T-helper 2 cell treated with Interferon-gamma antibody and Interleukin-4, amounts not matched to agents 100 ng/mL and 5 ng/mL, for 36 hours (primary cell): ENCODE data around the gene RGL1. TPM values are rescaled to one million over a fixed set of nuclear protein-coding genes. Genes with fewer than 3 reads are reported as not detected.

Experiments
- intact Hi-C: fragments of 100-400 bp; cut with micrococcal nuclease; formaldehyde crosslinking; loops from one replicate; pipeline ENCODE4 v1.15.1; 2023
- total RNA-seq: library from RNA; stranded (reverse); gene quantifications from 2 replicates; pipeline ENCODE4 v1.2.3, GENCODE V29; 2022

RGL1 gene
- total RNA-seq, 1 donor from 2014 or later = 2.7 TPM

DNA sequence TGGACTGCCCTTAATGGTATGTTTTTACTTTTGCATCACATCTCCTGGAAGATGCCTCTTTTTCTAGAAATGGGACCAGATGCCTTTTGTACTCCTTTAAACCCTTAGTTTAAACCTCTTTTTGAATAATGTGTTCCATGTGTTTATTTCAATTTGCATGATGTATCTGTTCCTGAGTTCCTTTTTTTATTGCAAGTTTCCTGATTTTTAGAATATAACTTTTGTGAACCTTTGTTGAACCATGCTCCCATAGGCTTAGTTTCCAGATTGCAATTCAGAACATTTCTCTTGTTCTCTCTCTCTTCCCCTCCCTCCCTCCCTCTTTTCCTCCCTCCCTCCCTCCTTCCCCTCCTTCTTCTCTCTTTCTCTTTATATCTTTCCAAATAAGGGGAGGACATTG is 81.9 kb downstream of the RGL1 start:
- intact Hi-C loops = loop anchor here (5.0 kb wide), 1 partner anchor 45 kb away; no protein-coding TSS in a partner anchor

DNA sequence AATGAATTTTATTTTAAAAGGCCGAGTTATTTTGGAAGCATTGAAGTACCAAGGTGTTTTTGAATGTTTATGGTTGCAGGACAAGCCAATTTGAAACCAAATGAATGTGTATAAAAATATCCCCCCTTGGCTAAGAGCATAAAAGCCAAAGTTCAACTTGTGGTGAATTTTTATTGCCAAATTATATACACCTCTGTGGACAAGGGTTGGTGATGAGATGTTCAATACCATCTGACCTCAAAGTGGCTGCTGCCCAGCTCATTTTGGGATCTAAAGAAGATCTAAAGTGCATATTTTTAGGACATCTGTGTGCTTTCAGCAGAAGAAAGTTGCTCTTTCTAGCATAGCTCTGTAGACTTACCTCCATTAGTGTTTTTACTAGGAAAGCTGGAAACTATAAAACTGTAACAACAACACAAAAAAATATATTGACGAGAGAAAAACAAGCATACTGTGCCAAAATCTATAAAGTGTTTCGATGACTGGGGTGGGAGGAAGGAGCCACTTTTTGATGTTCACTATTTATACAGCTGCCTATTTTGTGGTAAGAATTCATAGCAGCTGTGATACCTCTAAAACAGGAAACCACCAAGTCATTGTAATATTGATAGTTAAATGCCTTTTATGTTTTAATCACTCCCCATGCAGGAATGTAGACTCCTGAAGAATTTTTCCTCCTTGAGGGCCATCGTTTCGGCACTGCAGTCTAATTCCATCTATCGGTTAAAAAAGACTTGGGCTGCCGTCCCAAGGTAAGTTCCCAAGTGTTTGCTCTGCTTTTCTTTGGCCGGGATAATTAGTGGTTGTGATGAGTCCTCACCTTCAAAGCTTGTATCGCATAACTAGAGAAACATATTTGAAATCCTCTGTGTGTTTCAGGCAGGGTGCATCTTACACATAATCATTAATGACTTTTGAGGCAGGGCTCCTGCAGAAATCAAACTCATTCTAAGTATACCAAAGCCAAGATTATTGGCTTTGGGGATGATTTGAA is 83.2 kb downstream of the RGL1 start:
- intact Hi-C loops = loop anchor here (5.0 kb wide), 1 partner anchor 46 kb away; no protein-coding TSS in a partner anchor

DNA sequence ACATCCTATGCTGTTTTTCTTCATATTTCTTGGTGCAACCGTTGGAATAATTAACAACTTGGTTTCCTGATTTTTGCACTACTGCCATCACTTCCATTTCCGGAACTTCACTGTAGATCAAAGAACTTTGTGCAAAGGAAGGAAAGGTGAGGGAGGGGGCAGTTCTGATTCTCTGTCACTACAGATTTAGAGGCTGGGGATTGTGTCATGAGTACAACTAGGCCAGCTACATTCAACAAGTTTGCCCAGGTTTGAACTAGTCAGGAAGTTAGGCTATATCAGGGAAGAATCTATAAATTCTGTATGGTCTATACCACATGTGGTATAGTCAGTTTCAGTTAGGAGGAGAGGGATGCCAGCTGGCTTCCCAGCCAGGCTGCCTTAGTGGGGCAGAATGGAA is 84.2 kb downstream of the RGL1 start:
- intact Hi-C loops = loop anchor here (5.0 kb wide), 1 partner anchor 47 kb away; no protein-coding TSS in a partner anchor

DNA sequence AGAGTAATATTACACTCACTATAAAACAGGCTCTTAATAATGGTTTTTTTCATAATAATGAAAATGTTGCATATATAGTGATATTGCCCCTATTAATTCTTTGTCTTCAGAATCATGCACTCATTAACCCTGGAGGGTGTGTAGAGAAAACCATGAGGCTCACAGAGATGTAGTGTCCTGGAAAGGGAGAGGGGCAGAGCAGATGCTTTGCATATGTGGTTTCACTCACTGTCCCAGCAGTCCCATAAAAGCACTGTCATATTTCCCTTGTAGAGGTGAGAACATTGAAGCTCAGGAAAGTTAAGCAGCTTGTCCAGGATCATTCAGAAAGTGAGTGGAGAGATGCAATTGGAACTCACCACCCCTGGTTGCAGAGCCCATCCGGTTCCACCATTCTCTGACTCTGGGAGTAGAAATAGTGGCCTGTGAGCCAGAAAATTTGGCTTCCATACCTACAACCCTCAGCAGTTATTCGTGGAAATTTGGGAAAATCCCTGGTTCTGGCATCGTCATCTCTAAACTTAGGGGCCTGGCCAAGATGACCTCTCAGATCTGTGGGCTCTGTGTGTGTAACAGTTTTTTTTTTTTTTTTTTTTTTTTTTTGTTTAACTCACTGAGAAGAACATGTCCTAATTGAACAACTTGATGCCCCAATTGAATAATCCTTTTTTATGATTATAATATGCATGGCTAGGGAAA is 86.4 kb downstream of the RGL1 start:
- intact Hi-C loops = no loop called here

DNA sequence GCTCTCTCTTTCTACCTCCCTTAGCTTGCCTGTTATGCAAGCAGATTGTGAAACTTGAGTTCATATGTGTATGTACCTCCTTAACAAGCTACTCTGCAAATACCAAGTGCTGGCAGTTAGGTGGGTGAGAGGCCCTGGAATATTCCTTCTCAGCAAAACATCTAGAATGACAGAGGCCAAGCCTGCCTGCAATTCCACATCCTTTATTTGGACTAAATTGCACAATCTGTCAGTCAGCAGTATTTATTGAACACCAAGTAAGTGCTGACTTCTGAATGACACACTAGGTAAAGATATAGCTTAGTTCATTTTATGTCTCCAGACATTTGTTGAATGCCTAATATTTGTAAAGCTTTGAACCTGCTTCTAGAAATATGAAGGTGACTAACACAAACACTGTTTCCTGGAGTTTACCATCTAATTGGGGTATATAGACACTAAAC is 87.5 kb downstream of the RGL1 start:
- intact Hi-C loops = no loop called here

DNA sequence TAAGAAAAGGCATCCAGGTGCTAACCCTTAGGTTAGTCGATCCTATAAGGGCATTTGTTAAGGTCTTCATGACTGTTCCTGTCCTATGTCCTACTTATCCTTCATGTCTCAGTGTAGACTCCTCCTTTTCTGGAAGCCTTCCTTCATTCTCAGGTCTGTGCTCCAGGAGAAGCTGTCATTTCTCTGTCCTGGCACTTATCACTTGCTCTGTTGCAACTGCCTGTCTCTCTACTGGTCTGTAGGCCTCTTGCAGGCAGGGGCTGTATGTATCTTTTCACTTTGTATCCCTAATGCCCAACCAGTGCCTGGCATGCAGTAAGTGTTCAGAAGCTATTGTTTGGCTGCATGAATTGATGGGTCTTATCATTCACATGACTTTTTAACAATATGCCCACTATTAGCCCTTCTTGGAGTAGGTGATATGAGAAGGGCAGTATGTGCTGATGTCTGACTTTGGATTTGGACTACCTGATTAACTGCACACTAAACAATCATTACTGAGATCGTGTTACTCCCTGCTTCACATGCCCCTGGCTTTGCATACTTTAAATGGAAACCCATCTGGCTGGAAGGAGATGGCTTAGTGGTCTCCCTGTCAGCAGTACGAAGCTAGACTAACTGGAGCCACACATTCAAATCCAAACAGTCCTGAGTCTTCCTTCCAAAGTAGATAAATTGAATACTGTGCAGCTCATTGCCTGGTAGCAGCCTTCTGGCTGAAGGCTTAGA is 88.8 kb downstream of the RGL1 start:
- intact Hi-C loops = no loop called here

DNA sequence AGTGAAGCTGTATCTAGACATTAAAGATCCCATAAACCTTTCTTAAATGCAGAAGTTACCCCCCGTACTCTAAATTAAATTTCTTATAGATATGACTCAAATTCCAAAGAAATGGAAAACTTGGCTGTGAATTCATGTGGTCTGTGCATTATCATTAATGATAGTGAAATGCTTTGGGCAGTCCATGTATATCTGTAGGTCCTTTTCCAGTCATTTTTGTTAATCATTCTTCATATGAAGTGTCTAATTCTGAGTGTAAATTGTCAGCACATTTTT is 89.3 kb downstream of the RGL1 start:
- intact Hi-C loops = no loop called here

DNA sequence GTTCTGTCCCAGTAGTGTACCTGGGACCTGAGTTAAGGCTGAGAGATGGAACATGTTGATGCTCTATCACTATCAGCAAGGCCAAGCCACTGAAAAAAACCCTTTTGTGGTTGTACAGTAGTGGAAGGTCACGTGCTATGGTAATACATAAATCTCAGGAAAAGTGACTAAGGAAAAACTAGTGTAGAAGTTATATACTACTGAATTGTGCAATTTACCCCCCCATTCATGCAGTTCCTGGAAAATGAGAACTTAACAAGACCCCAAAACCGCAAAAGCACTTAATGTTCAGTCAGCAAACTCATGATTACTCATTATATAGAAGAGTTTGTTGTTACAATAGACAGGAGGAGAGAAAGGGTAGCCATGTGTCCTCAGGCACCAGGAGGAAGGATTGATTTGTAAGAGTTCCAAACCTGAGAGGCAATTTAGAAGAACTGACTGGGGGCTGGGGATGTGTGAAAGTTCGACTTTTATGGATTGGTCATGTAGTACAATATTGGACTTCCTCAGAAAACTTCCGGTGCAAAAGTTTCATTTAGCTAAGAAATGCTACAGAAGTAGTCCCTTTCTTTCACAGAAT is 91.6 kb downstream of the RGL1 start:
- intact Hi-C loops = no loop called here

DNA sequence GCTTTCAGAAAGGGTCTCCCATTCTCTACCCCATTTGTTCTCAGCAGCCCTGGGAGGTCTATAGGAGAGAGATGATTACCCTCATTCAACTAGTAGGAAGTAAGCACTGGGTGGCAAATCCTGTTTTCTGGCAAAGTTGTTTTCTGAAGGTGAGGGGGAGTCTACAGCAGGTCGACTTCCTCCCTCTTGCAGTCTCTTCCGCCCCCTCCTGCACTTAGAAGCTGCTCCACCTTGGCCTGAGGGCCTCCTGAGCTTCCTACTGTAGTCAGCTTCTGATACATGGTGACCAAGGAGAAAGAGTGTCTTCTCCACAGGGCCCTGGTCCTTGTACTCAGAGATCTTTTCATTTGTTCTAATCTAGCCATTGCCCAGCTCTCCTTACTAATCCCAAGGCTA is 93.1 kb downstream of the RGL1 start:
- intact Hi-C loops = no loop called here

DNA sequence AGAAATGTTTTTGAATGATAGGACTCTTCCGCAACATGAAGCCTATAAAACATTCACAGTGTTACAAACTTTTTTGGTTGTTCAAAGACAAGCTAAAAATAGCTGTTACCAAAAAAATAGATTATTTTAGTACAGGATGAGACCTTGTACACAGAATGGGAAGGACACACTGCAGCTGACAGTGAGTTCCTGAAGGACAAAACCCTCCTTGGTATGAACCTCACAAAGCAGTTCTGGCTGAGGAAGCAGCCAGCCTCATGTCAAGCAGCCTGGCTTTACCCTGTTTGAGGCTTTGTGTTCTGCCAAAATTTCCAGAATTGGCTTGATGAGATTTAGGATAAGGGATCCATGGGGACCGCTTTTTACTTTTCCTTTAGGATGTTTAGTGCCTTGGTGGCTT is 93.7 kb downstream of the RGL1 start:
- intact Hi-C loops = no loop called here

DNA sequence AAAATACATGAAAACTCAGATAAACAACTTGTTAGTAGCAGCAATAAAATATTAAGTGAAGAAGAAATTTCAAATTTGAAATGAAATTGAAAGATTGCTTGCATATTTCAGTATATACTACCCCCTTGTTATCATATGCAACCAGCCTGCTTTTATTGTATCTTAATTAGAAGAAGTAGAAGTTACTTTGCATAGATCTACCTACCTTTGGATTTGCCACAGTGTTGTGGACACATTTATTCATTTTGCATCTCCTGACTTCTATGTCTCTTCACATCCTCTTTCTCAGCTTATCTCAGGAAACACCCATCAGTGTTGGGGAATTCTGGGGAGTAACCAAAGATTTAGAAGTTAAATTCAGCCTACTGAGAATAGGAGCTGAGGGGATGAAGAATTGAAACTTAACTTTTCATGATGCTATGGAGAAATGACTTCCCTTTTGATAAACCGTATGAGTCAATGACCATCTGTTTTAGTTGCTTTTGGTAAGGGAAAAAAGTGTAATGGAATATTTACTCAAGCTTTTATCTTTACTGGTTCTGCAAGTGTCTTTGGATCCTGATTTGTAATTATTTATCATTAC is 96.9 kb downstream of the RGL1 start:
- intact Hi-C loops = no loop called here

DNA sequence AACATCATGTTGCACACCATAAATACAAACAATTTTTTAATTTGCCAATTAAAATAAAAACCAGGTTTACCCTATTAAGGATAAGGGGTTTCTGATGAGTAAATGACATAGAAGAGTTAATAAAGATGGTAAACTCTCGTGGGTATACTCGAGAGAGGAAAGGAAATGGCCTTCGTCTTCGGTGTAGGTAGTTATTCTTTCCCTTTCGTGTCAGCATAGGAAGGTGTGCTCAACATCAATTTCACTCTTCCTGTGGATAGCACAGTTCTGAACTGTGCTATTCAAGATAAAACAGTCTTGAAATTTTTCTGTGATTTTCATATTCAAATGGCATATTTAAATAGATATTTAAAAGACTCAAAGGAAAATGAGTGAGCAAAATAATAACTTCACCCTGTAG is 98.2 kb downstream of the RGL1 start:
- intact Hi-C loops = no loop called here

DNA sequence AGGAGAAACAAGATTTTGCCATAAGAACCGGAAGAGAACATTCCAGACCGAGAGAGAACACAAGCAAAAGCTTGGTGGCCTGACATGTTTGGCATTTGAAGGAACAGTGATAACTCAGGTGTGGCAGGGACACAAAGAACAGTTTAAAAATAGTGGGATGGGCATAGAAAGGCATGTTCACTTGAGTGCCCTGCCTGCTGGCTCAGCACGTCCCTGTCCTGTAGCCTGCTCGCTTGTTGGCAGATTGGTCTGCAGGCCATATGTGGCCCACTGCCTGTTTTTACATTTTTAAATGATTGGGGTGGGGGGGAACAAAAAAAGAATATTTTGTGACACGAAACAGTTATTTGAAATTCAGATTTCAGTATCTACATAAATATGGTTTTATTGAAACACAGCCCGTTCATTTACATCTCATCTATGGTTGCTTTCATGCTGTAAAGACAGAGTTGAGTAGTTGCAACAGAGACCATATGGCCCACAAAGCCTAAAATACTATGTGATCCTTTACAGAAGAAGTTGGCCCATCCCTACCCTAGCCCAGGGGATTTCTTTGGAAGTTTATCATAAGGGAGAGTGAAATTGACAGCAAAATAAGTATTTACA is 100.7 kb downstream of the RGL1 start:
- intact Hi-C loops = no loop called here

DNA sequence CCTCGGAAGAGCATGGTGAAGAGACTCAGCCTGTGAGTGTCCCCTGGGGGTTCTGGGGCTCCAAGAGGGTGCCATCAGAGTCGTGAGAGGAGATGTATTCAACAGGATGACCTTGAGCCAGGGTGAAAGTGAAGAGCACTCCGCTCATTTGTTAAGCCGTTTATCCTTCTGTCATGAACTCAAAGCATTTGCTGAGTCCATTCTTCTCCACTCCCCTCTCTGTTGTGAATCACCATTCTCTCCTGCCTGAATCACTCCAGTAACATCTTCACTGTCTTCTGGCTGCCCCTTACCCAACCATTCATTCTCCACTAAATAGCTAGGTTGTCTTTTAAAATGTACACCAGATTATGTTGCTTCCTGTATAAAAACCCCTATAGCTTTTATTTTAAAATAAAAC is 102.2 kb downstream of the RGL1 start:
- intact Hi-C loops = no loop called here

DNA sequence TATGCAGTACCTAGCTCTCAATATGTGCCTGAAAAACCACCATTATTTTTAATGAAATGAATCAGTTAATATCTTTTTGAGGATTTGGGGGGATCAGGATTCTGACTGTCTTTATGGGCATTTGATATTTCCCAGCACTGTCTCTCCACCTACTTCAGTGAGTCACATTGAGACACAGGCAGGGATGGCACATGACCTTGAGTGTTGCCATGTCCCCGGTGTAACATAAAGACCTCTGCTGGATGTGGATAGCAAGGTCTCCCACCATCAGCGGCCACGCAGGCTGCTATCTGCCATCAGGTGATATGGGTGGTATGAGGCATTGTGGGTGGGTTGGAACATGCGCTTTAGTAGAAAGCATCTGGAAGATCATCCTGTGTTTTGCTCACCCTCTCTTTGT is 103.2 kb downstream of the RGL1 start:
- intact Hi-C loops = no loop called here

DNA sequence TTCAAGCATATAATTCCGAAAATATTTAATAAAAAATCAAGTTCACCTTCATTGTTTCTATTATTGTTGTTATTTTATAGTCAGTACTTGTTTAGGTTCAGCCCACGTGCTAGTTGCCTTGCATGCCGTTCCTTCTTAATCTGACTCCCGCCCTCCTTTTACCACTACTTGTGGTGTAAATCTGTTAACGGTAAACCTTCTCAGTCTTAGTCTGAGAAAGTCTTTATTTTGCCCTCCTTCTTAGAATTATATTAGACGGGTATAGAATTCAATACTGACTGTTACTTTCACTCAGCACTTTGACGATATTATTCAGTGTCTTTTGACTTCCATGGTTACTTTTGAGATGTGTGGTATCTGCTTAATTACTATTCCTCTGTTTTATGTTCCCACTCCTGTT is 104.8 kb downstream of the RGL1 start:
- intact Hi-C loops = loop anchor here (10.0 kb wide), 1 partner anchor 315 kb away; no protein-coding TSS in a partner anchor

DNA sequence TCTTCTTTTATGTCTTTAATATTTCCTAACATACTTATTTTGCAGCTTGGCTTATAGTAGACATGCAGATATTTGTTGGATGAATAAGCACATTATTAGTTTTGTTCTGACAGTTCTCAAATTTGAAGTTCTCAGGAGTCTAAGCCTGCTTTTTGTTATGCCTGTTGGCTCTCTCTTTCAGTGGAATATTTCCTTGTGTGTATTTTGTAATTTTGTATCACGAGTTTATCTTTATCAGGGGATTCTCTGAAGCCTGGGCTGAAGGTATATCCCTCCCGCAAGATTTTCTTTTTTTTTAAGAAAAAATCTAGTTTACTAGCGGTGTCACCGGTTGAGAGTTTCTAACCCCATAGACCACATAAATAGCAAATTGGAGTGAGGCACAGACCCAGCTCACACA is 105.9 kb downstream of the RGL1 start:
- intact Hi-C loops = loop anchor here (10.0 kb wide), 1 partner anchor 314 kb away; no protein-coding TSS in a partner anchor

DNA sequence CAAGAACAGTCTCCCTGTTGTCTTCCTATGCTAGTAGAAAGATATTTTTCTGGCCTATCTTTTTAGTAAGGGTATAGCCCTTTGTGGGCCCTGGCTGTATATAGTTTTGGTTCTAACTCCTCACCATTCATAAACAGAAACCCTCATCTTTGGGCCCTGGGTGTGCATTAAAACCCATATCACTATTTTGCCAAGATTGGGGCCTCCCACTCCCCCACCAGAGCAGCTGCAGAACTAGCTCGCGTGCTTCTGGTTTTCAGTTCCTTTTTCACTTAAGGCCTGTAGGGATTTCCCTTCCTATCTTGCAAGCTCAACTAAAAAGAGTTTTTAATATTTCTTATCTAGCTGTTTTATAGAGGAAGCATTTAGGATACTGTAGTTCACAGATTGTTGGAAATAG is 106.4 kb downstream of the RGL1 start:
- intact Hi-C loops = loop anchor here (10.0 kb wide), 1 partner anchor 314 kb away; no protein-coding TSS in a partner anchor

DNA sequence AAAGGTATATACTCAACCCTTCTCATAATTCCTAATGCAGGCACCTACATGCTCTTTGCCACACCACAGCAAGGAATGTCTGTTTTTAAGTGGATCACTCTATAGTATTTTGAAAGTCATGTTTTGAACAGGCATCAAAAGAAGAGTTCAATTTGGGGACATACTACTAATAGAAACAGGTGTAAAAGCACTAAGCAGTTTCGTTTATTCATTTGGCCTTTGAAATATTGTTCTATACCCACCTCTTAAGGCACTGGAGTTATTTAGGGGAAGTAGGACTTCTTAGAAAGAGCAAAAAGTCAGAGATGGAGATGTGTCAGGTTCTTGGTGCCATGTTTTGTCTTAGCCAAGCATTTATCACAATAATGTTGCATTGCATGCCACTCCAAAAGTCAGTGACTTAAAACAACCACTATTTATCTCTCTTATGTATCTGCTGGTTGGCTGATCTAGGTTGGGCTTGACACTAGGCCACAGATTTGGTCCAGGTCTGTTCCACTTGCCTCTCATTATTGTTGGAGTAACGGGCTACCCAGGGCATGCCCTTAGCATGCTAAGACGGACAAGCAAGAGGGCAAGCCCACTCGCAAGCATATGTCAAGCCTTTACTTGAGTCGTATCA is 107.5 kb downstream of the RGL1 start:
- intact Hi-C loops = loop anchor here (10.0 kb wide), 1 partner anchor 312 kb away; no protein-coding TSS in a partner anchor

DNA sequence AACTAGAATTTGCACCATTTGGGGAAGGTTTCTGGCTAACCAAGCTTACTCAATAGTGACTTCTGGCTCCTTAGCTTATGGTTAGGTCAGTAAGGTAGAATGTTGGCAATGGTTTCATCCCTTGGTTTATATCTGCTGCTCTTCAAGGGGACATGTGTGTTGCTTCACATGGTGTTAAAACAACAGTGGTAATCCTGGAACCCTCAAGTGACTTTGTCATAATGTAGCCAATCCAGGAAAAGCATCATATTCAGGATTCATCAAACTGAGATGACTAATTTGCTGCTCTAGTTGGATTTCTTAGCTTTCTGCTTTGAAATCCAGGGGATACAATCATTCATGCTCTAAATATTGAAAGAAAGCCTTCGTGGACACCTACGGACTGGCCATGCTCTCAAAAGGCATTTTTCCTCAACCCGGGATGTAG is 108.7 kb downstream of the RGL1 start:
- intact Hi-C loops = loop anchor here (10.0 kb wide), 1 partner anchor 311 kb away; no protein-coding TSS in a partner anchor
